Kidney tubule cell (primary cell): Measurements from ENCODE around the gene CR1.
"Not testable (repeated sequence)": the region's sequence is repeated elsewhere in the genome, so short reads cannot be mapped to it uniquely, and the experiment has no call there.

Experiments
- DNase-seq: peaks from one replicate; pipeline ENCODE4 v3.0.0-alpha.2; 2018; ENCODE audit warnings: low spot score

The CR1 gene

DNA sequence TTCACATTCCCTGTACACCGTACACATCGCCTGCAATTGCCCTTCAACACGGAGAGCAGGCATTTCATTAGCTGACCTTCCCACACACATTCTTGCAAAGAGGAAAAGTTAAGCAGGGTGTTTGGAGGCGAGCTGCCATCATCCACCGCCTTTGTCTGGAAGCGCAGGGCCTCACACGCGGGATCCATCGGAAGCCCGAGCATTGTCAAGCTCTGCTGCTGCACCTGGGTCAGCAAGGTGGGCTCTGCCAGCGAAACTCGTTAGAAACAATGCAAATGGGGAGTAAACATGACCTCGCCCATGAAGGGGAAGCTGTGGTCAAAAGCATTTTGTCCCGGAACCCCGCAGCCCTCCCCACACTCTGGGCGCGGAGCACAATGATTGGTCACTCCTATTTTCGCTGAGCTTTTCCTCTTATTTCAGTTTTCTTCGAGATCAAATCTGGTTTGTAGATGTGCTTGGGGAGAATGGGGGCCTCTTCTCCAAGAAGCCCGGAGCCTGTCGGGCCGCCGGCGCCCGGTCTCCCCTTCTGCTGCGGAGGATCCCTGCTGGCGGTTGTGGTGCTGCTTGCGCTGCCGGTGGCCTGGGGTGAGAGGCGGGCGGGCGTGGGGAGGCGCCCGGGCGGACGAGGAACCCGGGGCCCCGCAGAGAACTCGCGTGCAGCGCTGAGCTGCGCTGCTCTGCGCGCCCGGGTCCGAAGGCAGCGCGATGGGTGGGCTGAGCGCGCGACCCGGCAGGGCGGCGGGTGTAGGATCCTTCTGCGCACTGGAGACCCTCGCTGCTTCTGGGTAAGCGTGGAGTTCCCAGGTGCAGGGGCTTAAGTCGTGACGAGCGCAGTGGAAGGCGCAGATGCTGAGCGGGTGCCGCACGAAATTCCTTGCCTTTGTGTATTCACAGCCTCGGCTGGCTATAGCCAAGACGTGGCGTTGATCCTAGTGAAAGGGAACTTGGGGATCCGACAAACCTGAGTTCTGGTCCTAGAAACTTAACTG, at the start of gene CR1:
TSS of gene CR1 (plus strand) at position 357 of the 992 bp plus-strand sequence. CDS start at position 468, 111 bp downstream.
- DNase-seq = no peak

DNA sequence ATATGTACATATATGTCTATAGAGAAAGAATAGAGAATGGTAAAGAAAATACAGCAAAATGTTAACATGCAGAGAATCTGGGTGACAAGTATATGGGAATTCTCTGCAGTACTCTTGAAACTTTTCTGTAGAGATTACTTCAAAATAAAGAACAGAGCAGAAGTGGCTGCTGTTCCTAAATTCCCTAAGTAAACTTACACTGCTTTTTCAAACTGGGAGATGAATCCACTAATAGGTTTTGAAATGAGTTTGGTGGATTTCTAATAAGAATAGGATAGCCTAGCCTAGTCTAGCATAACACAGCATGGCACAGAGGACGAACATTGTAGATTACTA, 42.3 kb upstream of the CR1 start:
- no peak for DNase-seq

DNA sequence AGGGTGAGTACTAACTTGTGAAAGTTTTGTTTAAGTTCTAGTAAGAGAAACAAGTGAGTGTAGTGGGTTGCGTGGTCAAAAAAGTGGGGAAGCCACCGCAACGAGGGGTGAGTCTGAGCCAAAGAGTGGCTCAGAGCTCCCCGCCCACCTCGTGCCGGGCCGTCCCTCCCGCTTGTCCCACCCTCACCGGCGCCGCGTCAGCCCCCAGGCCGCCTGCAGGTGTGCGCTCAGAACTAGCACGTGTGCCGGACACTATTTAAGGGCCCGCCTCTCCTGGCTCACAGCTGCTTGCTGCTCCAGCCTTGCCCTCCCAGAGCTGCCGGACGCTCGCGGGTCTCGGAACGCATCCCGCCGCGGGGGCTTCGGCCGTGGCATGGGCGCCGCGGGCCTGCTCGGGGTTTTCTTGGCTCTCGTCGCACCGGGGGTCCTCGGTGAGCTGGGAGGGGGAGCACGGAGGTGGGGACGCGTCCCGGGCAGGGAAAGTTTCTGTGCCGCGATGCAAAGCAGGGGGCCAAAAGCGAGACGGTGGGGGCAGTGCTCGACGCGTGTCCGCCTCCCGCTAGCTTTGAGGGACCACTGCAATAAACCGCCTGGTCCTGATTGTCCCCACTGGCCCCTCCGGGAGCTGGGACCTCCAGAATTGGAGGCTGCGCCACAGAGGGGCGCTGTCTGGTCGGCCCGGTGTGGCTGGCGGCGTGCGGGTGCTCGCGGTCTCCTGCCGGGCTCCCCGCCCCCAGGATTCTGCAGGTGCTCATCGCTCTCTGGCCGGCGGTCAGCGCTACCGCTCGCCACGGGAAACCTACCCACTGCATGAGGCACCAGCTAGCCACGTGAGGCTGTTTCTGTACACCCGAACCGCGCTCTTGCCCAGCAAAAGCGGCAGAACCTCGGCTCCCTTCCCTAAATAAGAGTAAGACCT, 41.7 kb upstream of the CR1 start, which contains the start of gene CR2:
TSS of gene CR2 (plus strand) at position 283 of the 919 bp plus-strand sequence. CDS start at position 374, 91 bp downstream.
- peak; percentile 37 for DNase-seq

DNA sequence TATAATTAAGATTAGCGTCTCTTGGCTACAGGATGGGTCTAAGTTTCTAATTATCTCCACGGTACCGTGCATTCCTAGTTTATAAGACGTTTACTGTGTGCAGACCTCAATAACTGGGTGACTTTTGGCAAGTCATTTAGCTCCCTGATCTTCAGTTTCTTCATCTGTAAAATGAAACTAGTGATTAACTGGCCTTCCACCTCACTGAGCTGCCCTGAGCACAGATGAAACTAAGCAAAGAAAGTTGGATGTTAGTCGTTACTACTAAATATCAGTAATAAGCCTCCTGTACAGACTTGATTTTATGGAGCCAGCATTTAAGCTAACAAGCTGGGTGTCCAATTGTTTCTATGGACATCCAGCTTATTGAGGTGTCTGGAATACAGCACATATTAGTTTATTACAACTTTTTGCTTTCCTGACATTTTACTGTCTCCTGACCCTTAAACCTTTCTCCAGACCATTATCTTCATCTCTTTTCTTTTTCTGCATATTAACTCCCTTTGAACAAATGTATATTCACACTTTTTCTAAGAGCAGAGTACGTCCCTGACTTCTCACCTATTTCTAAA, 40.7 kb upstream of the CR1 start:
- no peak for DNase-seq

DNA sequence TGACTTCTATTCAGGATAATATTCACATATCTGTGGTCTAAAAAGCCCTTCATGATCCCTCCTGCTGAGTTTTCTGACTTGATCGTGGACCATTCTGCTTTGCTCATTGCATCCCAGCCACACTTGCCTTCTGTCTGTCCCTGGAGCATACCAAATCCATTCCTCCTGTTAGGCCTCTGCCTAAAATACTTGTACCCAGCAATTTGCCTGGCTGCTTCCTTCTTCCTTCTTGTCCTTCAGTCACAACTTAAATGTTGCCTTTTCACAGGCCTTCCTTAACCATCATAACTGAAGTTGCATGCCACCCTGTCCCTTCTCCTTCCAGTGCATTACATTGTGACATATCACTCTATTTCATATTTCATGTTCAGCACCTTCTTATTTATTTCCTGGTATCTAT, 37.5 kb upstream of the CR1 start:
- DNase-seq = no peak

DNA sequence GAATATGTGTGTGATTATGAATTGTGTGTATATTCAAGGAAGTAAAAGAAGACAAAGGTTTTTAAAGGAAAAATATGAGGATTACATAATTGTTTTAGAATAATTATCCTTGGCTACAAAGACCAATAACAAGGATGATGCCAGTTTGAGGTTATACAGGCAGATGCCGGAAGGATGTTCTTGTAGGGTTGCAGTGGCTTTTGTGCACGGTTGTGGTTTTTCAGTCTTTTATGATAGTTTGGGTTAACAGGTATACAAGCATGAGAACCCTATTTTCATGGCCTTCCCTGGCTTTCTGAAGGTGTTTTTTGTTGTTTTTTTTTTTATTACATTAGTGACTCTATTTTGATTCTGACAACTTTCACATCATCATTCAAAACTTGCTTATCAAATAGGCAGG, 36.9 kb upstream of the CR1 start:
- DNase-seq = no peak

DNA sequence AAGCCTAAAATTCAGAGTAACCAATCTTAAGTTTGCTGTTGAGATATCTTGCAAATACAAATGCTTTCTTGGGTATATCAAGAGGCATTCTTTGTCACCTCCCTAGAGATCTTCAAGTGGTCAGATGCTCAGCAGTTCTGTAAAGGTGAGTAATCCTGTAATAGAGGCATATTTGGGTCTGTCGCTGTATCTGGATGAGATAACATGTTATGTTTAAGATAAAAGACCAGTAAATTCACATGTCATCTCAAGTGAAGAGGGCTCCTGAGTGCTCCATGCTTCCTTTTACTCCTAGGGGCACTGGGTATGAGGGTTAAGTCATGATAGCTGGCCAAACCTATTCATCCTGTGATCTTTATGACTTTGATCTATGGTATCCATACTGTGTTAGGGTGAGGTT, 34.3 kb upstream of the CR1 start:
- DNase-seq = no peak

DNA sequence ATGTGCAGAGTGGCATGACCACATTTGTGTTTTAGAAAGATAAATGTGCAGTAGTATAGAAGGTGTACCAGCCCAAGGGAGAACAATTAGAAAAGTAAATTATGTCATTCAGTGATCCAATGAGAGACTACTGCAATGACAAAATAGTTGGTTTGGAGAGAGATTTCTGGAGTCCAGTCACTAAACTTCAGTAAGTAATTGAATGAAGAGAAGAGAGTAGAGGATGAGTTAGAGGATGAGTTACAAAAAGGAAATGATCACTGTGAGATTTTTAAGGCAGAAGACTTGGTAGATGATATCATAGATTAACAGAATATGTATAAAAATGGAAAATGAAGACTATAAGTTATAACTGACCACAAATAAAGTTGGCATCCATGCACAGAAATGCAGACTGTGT, 33.4 kb upstream of the CR1 start:
- no peak for DNase-seq

DNA sequence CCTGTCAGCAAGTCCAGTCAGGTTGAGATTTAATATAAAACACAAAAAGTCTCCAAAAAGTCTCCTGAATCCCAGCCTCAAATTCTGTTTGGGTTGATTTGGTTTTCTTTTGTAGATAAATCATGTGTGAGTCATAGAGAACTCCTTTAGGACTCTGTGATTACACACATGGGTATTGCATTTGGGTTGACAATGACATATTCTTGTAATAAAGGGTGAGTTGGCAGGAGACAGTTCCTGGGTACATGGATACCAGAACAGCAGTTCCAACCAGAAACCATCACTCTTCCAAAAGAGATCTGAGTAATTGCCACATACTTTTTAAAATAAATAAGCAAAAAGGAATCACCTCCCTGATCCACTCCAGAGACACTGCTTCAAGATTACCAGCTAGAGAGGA, 32.9 kb upstream of the CR1 start:
- peak; percentile 15 for DNase-seq

DNA sequence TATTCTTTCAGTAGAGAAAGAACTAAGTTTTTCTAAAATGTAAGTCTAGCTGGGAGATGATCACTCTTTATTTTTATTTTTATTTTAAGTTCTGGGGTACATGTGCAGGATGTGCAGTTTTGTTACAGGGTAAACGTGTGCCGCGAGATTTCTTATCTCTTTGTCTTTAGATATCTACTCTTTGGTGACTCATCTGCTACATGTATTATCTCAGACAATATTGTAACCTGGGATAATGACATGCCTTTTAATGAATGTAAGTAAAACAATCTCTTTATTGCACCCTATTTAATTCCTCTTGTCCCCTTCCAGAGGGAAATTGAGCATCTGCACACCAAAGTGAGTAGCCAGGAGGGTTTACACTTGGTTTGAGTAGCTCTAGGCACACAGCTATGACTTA, 32.4 kb upstream of the CR1 start:
- DNase-seq = no peak

DNA sequence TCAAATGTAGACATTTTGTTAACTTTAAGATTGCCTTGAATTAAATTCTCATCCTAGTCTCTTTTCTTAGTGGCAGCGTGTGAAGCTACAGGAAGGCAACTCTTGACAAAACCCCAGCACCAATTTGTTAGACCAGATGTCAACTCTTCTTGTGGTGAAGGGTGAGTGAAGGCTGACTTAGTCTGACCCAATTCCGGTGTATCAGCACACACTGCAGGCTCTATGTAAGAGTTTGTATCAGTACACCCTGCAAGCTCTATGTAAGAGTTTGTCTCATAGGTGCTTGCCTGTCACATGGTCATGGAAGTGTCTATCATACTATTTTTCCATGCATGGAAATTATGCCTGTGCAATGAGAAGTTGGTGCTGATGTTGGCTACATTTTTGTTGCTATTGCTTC, 25.0 kb upstream of the CR1 start:
- DNase-seq = no peak

DNA sequence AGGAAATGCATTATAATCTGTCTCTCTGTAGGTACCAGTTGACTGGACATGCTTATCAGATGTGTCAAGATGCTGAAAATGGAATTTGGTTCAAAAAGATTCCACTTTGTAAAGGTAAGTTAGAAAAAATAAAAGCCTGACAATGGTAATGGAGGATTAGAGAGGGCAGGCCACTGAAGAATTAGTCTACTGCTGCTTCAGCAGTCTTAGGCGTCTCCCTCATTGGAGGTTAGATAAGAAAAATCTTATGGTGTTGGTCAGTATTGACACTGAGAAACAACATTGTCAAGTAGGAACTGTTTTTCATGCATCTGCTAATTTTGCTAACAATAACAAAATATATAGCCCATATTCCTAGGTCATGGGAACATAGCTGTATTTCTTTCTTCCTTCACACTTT, 21.7 kb upstream of the CR1 start:
- no peak for DNase-seq

DNA sequence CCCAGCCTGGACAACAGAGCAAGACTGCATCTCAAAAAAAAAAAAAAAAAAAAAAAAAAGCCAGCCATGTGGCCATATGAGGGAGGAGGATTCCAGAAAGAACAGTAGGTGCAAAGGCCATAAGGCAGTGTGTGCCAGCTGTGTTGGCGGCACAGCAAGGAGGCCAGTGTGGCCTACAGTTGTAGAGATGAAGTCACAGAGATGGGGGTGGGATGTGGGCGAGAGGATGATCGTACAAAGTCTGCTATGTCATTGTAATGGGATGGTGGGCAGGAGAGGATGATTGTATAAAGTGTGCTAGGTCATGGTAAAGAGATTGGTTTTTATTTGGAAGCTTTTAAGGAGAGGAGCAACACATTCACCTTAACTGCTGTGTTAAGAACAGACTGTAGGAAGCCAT, 9.8 kb upstream of the CR1 start:
- DNase-seq = no peak

DNA sequence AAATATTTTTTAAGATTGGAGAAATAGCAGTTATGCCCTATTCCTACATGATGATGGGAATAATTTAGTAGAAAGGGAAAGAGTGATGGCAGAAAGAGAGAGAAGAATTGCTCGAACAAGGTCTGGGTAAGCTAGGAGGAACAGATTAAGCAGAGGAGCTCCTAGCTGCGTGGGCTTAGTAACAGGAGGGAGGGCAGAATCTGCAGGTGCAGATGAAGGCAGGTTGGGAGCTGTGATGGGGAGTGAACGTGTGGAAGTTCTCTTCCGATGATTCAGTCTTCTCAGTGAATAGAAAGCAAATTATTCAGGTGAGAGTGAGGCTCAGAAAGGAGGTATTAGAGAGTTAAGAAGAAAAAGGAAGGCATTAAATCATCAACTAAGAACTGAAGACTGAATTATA, 8.3 kb upstream of the CR1 start:
- no peak for DNase-seq

DNA sequence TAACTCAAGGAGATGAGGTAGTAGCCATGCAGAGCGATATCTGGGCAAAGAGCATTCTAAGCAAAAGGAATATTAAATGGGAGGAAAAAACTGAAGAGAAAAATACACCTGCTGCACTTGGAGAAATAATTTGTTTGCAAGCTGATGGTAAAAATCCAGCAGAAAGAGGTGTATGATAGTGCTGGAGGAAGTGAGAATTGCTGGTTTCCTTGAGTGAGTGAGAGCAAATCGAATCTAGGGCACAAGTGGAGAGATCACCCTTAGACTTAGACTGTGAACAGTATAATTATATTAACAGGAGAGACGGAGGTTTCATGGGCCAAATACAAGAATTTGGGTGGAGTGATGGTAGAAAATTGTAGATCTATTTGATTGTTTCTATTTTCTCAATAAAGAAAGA, 2.7 kb upstream of the CR1 start:
- DNase-seq = no peak

DNA sequence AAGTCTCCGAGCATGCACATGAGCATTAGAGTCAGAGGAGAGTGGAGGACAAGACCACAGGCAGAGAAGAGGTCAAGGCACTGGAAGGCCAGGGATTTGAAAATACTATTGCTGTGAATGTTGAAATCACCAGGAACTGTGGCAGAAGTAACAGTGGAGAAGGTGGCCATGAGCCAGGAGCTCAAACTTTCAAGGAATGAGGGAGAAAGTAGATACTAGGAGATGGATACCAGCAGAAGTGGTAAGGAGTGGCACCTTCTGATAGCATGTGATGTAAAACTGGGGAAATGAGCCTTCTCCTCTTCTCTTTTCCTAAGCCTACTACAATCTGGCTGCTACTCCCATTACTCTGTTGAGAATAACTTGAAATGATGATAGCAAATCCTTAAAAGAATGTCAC, 1.8 kb upstream of the CR1 start:
- no peak for DNase-seq

DNA sequence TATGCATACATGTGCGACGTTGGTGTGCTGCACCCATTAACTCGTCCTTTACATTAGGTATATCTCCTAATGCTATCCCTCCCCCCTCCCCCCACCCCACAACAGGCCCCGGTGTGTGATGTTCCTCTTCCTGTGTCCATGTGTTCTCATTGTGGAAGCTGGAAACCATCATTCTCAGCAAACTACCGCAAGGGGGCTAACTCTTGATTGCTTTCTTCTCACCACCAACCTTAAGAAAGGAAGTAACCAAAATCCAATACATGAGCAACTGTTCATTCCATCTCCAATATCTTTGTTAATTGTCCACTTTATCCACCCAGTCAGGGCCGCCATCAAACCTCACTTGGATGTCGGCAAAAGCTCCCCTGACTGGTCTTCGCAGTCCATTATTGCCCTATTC, 676 bp upstream of the CR1 start:
- not testable (repeated sequence) for DNase-seq

DNA sequence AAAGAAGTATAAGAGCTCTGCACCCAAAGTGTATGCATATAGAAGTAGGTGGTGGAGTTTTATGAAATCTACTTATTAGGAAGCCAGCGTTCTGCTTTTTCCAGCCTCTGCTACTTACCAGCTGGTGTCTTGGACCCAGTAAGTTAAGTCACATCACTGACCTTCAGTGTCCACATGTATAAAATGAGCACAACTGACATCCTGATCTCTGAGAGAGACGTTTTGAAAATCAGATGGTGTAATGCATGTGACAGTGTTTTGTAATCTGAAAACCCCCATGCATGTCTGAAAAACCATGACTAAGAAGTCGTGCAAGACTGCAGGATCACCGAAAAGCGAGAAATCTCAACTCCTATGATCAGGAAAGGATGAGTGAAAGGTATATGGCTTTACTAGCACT, 2.0 kb downstream of the CR1 start:
- DNase-seq = no peak

DNA sequence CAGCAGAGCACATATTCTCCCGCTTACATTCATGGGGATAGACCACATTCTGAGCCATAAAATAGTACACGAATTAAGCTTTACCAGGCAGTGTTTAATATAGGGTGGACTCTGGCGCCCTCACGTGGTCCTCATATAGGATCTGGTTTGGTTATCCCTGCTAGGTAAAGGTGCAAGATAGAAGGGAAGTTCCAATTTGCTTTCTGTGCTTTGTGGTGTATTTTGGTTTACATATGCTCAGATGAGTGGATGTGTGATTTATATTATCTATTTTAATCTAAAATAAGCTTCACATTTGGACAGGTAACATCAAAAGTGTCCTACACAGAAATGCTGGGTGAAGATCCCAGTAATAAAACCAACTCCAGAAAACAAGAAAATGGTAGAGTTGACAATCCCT, 3.6 kb downstream of the CR1 start:
- DNase-seq = peak; percentile 67

DNA sequence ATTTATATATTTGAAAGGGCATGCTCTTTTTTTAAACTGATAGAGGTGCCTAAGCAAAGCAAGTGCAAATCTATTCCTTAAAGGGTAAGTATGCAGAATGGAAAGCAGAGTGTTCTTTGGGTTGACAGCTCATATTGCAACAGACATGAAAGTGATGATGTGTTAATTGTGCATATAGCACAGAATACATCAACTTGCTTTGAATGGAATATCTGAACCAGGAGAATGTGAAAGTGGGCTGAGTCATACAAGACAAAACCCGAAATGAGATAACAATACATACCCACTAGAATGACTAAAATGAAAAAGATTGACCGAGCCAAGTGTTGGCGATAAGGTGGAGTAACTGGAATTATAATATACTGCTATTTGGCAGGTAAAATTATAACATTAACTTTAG, 4.3 kb downstream of the CR1 start:
- no peak for DNase-seq

DNA sequence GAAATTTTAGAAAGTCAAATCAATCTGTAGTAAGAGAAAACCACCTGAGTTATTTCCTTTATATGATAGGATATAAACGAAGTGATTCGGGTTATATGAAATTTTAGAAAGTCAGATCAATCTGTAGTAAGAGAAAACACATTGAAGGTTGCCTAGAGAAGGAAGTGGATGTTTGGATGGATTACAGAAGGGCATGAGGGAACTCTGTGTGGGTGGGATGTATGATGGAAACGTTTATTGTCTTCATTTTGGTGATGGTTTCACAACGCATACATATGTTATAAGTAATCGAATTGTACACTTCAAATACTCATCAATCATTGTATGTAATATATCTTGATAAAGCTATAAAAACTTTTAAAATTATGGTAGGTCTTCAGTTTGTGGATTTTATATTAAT, 5.1 kb downstream of the CR1 start:
- no peak for DNase-seq

DNA sequence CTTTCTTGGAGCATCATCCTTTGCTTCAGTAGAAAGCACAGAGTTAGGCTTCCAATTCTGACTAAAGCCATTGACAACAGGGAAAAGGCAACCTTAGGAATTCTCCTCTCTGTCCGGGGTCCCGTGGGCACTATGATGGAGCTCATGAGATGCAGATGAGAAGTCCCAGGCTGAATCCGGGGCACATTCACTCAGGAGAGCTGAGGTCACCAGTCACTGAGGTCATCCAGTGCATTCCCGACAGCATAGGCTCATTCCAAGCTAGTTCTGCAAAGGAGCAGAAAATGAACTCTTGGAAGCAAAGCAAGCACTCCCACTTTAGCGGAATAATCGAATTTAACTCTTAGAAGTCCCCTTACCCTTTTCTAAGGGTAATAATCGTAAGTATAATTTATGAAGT, 6.8 kb downstream of the CR1 start:
- DNase-seq = peak; percentile 13

DNA sequence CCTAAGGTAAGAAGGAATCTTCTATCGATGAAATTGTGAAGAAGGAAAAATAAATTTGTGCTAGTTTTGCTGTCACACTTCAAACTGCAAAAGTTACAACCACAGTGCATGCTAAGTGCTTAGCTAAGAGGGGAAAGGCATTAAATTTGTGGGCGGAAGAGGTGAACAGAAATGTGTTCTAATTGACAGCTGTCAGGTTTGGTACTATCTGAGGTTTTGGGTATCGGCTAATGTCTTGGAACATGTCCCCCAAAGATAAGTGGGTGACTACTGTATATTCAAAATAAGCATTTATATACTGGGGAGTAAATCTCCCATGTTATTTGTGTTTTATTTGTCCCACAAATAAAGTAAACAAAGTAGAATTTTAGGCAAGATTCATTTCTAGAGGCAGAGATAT, 8.0 kb downstream of the CR1 start:
- DNase-seq = no peak
